HEK293T (cell line): ENCODE results near the gene GATA3.

Experiments
- CTCF ChIA-PET: fragments of 350-600 bp; formaldehyde crosslinking; extraction: SDS; loops from one replicate; lab custom pipeline; 2021; ENCODE audit warnings: antibody characterized with exemption, inconsistent platforms; lab: Yijun Ruan, JAX
- POLR2A ChIA-PET: fragments of 350-600 bp; formaldehyde crosslinking; extraction: SDS; loops from one replicate; lab custom pipeline; 2020; ENCODE audit warnings: antibody characterized with exemption, inconsistent platforms; lab: Yijun Ruan, JAX
- DNase-seq: peaks from one replicate; pipeline ENCODE4 v3.0.0; 2012; ENCODE audit warnings: mixed read lengths; ENCODE audit errors: extremely low spot score
- ARNT ChIP-seq: fragments of 450-650 bp; IDR thresholded peaks from 2 replicates; pipeline ENCODE4 v1.6.1; 2017; ENCODE audit warnings: mild to moderate bottlenecking
- BHLHE40 ChIP-seq: fragments of 450-650 bp; IDR thresholded peaks from 2 replicates; pipeline ENCODE4 v1.6.1; 2016; ENCODE audit warnings: mild to moderate bottlenecking, moderate library complexity, borderline replicate concordance
- CTBP1 ChIP-seq: fragments of 450-650 bp; IDR thresholded peaks from 2 replicates; pipeline ENCODE4 v1.6.1; 2016; ENCODE audit warnings: borderline replicate concordance
- ELF4 ChIP-seq: fragments of 450-650 bp; IDR thresholded peaks from 2 replicates; pipeline ENCODE4 v1.6.1; 2017; ENCODE audit warnings: antibody characterized with exemption
- FOXA1 ChIP-seq: fragments of 450-650 bp; IDR thresholded peaks from 2 replicates; pipeline ENCODE4 v1.6.1; 2016; ENCODE audit warnings: mild to moderate bottlenecking
- FOXK2 ChIP-seq: fragments of 450-650 bp; IDR thresholded peaks from 2 replicates; pipeline ENCODE4 v1.6.1; 2016; ENCODE audit warnings: mild to moderate bottlenecking
- FOXM1 ChIP-seq: fragments of 450-650 bp; IDR thresholded peaks from 2 replicates; pipeline ENCODE4 v1.6.1; 2017; ENCODE audit warnings: mild to moderate bottlenecking, borderline replicate concordance
- HDGF ChIP-seq: fragments of 450-650 bp; IDR thresholded peaks from 2 replicates; pipeline ENCODE4 v1.6.1; 2017; ENCODE audit warnings: antibody characterized with exemption, borderline replicate concordance
- L3MBTL2 ChIP-seq: fragments of 450-650 bp; conservative IDR thresholded peaks from 2 replicates; pipeline ENCODE4 v1.6.1; 2016; ENCODE audit warnings: mild to moderate bottlenecking
- LEF1 ChIP-seq: fragments of 450-650 bp; IDR thresholded peaks from 2 replicates; pipeline ENCODE4 v1.6.1; 2017; ENCODE audit warnings: mild to moderate bottlenecking, borderline replicate concordance
- NFRKB ChIP-seq: fragments of 450-650 bp; IDR thresholded peaks from 2 replicates; pipeline ENCODE4 v1.6.1; 2016; ENCODE audit warnings: mild to moderate bottlenecking, moderate library complexity
- SP1 ChIP-seq: fragments of 450-650 bp; IDR thresholded peaks from 2 replicates; pipeline ENCODE4 v1.6.1; 2017
- SUZ12 ChIP-seq: fragments of 450-650 bp; IDR thresholded peaks from 2 replicates; pipeline ENCODE4 v1.6.1; 2016; ENCODE audit warnings: mild to moderate bottlenecking
- TARDBP ChIP-seq: fragments of 450-650 bp; IDR thresholded peaks from 2 replicates; pipeline ENCODE4 v1.6.1; 2016
- ZNF384 ChIP-seq: fragments of 450-650 bp; IDR thresholded peaks from 2 replicates; pipeline ENCODE4 v1.6.1; 2016
- TF ChIP-seq, protein P1 (sequence below): fragments of 450-650 bp; IDR thresholded peaks from 2 replicates; pipeline ENCODE4 v1.6.1; 2016

The GATA3 gene

DNA sequence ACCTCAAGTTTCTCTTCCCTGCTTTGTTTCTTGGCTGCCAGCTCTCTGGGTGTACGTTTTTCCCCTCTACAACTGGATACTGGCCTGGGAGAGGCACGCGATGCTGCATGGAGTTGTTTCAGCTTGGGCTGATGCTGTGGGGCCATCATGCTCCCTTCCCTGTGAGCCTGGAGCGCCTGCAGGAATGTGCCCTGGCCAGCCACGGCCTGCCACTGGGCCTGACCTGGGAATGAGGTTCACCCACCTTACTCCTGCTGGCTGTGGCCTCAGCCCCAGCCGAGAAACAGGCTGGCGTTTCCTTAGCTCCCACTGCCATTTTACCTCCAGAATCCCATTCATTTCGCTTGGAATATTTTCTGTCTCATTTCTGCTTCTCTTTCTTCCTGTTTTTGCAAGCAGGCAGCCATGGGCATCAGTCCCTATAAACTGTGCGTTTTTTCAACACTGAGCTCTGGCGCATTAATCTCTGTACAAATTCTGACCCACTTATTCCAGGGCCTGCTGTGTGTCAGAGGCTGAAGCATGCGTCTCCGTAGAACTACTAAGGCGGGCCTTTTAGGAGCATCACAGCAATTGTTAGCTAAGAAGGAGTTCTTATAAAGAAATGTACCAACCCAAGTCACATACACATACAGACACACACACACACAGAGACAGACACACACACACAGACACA, 57.9 kb downstream of the GATA3 start:
- ChIA-PET CTCF (no interaction called here), POLR2A (no interaction called here)
- TF ChIP-seq TARDBP (no peak), FOXK2 (no peak), SUZ12 (no peak), CTBP1 (no peak), FOXM1 (no peak), ZNF384 (no peak), LEF1 (no peak), NFRKB (no peak), ELF4 (no peak), L3MBTL2 (no peak)
- DNase-seq, result no peak

DNA sequence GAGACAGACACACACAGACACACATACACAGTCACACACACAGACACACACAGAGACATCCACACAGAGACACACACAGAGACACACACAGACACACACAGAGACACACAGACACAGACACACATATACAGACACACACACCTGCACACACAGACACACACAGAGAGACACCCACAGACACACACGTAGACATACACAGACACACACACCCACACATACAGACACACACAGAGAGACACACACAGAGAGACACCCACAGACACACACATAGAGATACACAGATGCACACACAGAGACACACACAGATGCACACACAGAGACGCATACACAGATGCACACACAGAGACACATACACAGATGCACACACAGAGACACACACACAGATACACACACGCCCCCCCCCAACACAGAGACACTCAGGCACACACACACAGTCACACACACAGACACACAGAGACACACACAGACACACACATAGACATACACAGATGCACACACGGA, 58.5 kb downstream of the GATA3 start:
- POLR2A ChIA-PET, result interaction anchor here (1.0 kb wide), 1 partner anchor 10 kb away, joined by 4 read pairs; no protein-coding TSS in a partner anchor
- no peak for DNase-seq
- CTCF ChIA-PET, result no interaction called here
- no peak for TF ChIP-seq BHLHE40
- TF ChIP-seq CTBP1, result no peak
- no peak for TF ChIP-seq TARDBP
- no peak for TF ChIP-seq FOXK2
- no peak for TF ChIP-seq L3MBTL2
- no peak for TF ChIP-seq FOXA1
- TF ChIP-seq ELF4, result no peak
- no peak for TF ChIP-seq ZNF384
- no peak for TF ChIP-seq HDGF
- TF ChIP-seq NFRKB, result no peak
- no peak for TF ChIP-seq FOXM1
- TF ChIP-seq SUZ12, result no peak
- no peak for TF ChIP-seq SP1
- no peak for TF ChIP-seq LEF1

DNA sequence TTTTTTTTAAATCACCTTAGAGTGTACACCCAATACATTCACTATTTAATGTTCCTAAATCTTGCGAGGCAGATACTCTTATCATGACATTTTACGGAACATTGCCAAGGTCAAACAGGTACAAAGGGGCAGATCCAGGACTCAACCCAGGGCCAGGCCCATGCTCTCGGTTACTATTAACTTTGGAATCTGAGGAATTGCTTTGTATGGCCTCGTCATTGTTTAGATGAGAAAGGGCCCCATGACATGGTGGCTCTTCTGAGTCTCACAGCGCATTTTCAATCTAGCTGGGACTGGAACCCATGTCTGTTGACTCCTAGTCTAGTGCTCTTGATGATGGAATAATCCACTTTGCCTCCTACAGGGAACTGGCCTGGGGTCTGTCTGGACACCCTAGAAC, 59.1 kb downstream of the GATA3 start:
- TF ChIP-seq CTBP1 (no peak), ZNF384 (no peak), SP1 (no peak), TARDBP (no peak), ARNT (no peak)
- ChIA-PET POLR2A (interaction anchor here (1.0 kb wide), 1 partner anchor 11 kb away, joined by 4 read pairs; no protein-coding TSS in a partner anchor), CTCF (no interaction called here)
- no peak for DNase-seq

DNA sequence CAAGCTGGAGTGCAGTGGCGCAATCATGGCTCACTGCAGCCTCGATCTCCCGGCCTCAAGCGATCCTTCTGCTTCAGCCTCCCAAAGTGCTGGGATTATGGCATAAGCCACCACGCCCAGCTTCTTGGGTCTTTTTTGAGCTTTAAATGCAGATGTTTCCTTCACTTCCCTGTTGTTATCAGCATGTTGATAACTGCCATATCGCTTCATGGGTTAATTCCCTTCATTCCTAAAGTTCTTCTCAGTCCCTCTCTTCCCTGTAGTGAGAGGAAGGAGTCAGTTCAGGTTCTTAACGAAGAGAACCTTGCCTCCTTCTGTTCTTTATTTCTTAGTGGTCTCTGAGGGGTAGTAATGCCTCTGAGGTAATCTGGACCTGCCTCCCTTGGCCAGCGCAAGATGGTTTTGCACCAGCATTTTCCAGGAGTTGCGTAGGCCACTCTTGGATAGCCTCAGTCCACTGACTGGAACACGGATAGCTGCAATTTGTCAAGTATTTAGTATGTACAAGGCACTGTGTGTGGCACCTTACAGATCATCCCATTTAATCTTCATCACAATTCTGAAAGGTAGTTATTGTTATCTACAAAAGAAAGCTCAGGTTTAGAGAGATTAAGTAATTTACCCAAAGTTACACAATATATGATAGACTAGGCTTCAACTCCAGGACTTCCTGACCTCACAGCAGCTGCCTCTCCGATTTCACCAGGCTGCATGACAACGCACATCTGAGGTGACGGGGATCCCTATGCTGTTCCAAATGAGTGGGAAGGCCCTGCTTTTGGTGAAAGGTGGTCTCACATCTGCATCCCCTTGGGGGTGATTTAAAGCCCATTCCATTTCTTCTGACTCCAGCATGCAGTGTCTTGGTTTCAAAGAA, 60.5 kb downstream of the GATA3 start:
- DNase-seq, result no peak
- ChIA-PET POLR2A (interaction anchor here (1.0 kb wide), 1 partner anchor 172 kb away, joined by 4 read pairs; no protein-coding TSS in a partner anchor), CTCF (no interaction called here)

DNA sequence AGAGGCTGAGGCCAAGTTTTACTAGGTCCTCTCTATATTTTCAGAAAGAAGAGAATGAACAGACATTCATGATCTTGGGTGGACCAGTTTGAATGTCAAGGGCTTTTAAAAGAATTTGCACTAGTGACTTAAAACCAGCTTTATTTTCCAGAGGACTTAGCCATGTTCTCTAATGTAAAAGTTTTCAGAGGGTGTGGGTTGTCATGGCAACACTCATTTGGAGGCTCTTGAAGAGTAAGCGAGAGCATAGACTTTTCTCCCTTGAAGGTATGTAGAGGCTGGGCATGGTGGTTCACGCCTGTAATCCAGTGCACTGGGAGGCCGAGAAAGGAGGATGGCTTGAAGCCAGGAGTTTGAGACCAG, 61.1 kb downstream of the GATA3 start:
- POLR2A ChIA-PET, result no interaction called here
- CTCF ChIA-PET, result interaction anchor here (0.7 kb wide), 1 partner anchor 138 kb away, joined by 4 read pairs; no protein-coding TSS in a partner anchor
- TF ChIP-seq ELF4, result no peak
- no peak for TF ChIP-seq LEF1
- no peak for TF ChIP-seq TARDBP
- no peak for TF ChIP-seq SUZ12
- TF ChIP-seq FOXM1, result no peak
- TF ChIP-seq, protein P1, sequence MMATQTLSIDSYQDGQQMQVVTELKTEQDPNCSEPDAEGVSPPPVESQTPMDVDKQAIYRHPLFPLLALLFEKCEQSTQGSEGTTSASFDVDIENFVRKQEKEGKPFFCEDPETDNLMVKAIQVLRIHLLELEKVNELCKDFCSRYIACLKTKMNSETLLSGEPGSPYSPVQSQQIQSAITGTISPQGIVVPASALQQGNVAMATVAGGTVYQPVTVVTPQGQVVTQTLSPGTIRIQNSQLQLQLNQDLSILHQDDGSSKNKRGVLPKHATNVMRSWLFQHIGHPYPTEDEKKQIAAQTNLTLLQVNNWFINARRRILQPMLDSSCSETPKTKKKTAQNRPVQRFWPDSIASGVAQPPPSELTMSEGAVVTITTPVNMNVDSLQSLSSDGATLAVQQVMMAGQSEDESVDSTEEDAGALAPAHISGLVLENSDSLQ, result no peak
- no peak for DNase-seq

More for the DNA sequence above, 60.5 kb downstream of the GATA3 start:
- no peak for TF ChIP-seq FOXK2

DNA sequence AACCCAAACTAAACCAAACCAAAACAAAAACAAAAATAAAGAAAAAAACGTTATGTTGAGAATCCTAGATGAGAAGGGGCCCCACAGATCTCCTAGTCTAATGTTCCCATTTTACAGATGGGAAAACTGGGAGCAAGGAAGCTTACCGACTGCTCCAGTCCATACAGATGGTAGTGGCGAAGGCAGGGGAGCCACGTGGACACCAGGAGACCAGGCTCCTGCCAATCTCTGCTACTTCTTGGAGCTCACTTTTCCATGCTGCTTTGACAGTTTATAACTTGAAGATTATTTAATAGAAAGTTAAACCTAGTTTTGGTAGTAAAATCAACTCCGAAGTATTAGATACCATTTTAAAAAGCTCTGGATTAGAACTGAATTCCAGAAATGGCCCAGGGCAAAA, 62.0 kb downstream of the GATA3 start:
- CTCF ChIA-PET, result interaction anchor here (0.7 kb wide), 1 partner anchor 137 kb away, joined by 4 read pairs; no protein-coding TSS in a partner anchor
- TF ChIP-seq CTBP1 (no peak), SP1 (no peak), FOXK2 (no peak), ELF4 (no peak), TARDBP (no peak), SUZ12 (no peak), LEF1 (no peak), BHLHE40 (no peak), FOXM1 (no peak), ARNT (no peak), FOXA1 (no peak), HDGF (no peak), ZNF384 (no peak), NFRKB (no peak), L3MBTL2 (no peak)
- TF ChIP-seq, protein P1, result no peak
- POLR2A ChIA-PET, result no interaction called here
- DNase-seq, result no peak
